GM21390 (cell line): ENCODE data around the gene MED15.
"Not testable (repeated sequence)": the region's sequence is repeated elsewhere in the genome, so short reads cannot be mapped to it uniquely, and the experiment has no call there.

Experiments used
- ATAC-seq: cut with Tn5 transposase; IDR thresholded peaks from one replicate; pipeline ENCODE4 v1.9.1; 2021; ENCODE audit not compliant: unreplicated experiment

The MED15 gene

DNA sequence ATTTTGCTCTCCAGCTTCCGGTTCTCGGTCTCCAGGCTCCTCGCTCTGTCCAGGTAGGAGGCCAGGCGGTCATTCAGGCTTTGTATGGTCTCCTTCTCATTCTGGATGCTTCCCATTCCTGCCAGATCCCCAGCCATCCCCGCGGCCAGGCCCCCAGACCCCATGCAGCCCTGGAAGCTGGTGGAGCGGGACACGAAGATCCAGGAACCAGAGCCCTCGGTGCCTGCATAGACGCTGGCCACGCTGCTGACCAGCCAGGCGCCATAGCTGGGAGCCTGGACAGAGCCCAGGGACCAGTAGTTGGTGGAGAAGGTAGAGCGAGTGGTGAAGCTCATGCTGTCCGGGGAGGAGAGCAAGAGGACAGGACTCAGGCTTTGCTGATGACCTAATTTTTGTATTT lies 23.6 kb upstream of the MED15 start:
- ATAC-seq: no peak

DNA sequence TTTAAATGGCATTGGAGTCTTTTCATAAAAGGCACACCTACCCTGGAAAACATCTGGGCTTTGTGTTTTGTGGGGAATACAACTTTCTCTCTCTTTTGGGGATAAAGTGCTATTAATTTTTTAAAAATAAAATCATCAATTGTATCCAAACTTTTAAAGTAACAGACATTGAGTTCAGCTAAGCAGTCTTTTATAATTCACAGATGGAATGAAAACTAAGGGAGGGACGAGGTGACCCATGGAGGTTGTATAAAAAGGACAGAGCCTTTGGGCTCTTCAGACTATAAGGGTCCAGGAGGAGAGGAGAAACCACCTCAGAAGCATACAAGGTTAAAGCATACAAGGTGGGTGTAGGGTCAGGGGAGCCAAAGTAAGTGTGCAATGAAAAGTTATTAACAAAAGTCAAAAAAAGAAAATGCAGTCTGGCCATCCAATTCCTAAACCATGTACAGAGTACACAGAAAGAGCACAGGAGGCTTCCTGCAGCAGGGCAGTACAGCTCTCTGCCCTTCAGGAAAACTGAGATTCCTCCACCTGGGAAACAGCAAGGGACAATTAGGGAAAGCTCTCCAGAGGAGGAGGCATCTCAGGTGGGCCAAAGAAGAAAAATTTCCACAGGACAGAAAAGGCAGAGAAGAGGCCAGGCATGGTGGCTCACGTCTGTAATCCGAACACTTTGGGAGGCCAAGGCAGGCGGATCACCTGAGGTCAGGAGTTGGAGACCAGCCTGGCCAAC lies 22.3 kb upstream of the MED15 start:
- ATAC-seq: no peak

DNA sequence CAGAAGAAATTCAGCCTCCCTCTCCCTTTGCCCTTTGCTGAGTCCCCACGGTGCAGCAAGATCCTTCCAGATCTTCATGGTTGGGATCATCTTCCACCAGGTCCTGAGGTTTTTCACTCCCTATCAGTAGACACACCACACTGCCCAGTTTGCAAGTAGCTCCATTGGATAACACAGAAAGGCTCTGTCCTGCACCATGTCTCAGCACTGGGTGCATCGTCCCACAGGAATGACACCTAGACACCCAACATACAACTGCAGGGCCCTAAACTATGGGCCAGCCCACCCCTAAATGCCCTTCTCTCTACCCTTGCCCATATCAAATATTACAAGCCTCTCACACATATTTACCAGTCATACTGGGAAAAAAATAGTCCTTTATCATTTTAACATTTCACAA lies 21.2 kb upstream of the MED15 start:
- no peak for ATAC-seq

DNA sequence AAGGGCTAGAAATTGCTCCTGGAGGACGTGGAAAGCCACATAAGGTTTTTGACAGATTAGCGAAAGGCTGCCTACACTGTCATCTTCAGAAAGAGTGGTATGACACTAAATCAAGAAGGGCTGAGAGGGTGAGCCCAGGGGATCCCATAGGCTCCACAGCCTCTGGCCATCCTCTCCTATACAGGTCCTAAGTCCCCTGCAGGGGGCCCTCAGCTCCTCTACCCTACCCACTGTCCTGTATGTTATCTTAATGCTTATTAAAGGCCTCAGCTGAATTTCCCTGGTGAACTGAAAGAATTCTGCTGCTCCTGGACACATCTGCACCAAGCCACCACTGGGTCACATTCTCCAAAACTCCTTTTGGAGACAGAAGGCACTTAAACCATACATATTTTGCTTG lies 19.7 kb upstream of the MED15 start:
- no peak for ATAC-seq

DNA sequence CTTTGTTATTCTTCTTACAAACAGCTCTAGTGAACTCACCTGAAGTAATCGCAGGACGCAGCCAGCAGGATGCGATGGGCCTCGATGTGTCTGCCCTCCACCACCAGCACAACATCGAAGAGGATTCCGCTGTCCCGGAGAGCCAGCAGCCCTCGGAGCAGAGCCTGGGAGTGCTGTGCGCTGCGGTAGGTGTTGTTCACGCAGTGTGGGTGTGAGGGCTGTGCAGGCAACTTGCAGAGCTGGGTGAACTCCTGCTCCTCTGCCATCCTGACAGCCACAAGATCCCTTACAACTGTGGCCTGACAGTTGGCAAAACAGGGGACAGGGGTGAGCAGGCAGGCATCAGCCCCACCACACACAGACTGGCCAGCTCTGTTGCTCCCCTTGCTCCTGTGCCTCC lies 18.5 kb upstream of the MED15 start:
- no peak for ATAC-seq

DNA sequence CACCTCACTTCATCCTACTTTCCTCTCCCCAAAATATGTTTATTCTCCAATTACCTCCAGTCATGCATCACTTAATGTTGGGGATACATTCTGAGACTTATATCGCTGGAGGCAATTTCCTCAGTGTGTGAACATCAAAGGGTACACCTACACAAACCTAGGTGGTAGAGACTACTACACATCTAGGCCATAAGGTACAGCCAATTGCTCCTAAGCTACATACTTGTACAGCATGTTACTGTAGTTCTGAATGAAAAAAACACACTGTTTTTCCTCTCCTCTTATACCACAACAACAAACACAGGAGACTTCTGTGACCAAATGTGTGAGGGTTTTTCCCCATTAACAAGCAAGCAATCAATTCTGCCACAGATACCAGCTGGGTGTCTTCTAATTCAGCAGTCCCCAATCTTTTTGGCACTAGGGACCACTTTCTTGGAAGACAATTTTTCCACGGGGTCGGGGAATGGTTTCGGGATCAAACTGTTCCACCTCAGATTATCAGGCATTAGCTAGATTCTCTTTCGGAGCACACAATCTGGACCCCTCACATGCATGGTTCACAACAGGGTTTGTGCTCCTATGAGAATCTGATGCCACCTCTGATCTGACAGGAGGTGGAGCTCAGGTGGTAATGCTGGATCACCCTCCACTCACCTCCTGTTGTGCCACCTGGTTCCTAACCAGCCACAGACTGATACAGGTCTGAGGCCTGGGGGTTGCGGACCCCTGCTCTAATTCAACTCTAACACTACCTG lies 17.0 kb upstream of the MED15 start:
- ATAC-seq: no peak

DNA sequence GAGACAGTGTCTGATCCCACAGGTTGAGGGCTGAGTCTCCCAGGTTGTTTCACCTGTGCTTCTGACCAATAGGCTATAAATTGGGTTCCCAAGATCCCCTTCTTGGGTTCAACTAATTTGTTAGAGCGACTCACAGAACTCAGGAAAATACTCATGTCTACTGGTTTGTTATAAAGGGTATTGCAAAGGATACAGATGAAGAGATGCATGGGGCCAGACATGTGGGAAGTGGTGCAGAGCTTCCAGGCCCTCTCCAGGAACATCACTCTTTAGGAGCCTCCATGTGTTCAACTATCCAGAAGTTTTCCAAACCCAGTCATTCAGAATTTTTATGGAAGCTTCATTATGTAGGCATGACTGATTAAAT lies 16.5 kb upstream of the MED15 start:
- no peak for ATAC-seq

DNA sequence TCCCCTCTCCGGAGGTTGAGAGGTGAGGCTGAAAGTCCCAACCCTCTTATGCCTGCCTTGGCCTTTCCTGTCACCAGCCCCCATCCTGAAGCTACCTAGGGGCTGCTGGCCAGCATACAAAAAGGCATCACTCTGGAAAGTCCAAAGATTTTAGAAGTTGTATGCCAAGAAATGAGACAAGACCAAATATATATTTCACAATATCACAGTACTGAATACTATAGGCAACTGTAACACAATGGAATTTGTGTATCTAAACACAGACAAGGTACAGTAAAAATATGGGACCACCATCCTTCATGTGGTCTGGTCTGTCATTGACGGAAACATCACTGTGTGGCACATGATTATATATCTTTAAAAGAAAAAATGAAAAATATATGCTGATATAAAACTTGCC lies 16.1 kb upstream of the MED15 start:
- no peak for ATAC-seq

DNA sequence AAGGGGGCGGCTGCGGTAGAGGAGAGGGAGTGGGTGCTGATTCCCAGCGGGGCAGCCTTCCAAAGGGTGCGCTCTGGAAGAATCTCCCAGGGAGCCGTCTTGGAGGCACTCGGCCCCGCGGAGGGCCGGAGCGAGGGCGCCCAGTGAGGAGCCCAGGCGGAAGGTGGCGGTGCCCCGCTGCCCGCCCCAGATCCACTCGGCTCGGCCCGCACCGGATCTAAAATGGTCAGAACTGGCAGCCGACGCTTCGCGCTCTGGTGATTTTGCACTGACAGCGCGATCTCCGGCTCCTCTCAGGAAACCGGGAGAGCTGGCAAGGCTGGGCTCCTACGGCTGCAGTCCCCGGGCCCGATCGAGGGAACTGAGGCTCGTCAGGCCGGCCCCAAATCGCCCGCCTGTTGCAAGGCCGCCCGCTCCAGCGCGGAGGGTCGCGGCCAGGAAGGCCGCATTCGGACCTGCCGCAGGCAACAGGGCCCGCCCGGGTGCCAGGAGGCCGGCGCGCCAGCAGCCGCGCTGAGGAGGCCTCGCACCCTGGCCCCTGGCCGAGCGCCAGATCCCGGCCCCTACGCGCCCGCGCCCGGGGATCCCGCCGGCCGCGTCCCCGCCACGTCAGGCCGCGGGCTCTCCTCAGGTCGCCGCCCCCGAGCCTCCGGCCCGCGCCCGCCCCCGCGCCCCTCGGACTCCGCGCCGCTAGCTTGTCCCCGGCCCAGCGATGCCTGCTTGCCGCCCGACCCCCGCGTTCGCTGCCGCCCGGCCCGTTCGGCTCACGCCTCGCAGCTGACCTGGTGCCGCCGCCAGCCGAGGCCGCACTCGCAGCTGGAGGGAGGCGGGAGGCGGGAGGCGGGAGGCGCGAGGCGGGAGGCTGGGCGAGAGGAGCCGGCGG lies 12.2 kb upstream of the MED15 start, which contains the start of gene KLHL22:
KLHL22 (minus strand) TSS at position 818 of the 883 bp plus-strand sequence. CDS start 6,584 bp downstream, outside the sequence.
- ATAC-seq: peak; percentile 37

DNA sequence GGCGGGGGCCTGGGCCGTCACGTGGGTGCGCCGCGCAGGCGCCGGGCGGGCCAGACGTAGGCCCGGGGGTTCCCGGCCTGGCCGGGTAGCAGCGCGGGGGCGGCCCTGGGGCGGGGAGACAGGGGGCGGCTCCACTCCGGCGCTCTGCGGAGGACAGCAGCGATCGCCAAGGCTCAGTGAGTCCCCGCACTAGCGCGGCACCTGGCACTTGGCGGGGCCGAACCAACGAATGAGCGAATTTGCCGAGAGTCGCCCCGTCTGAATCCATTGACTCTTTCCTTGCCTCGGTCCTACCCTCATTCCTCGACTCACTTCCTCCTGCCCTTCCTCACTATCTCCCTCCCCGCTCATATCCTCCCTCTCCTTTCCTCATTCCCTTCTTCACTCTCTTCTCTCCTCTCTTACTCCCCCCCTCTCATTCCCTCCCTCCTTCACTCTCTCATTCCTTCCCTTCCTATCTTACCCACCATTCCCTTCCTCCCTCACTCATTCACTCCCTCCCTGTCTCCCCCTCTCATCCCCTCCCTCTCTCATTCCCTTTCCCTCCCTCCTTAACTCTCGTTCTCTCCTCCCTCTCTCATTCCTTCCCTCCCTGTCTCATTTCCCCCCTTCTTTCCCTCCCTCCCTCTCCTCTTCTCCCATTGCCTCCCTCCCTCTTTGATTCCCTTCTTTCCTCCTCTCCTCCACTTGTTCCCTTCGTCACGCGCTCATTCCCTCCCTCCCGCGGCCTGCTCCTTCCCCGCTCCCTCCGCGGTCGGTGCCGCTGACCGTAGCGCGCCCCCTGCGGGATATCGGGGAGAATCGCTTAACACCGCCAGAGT lies 11.3 kb upstream of the MED15 start:
- peak; percentile 73 for ATAC-seq

DNA sequence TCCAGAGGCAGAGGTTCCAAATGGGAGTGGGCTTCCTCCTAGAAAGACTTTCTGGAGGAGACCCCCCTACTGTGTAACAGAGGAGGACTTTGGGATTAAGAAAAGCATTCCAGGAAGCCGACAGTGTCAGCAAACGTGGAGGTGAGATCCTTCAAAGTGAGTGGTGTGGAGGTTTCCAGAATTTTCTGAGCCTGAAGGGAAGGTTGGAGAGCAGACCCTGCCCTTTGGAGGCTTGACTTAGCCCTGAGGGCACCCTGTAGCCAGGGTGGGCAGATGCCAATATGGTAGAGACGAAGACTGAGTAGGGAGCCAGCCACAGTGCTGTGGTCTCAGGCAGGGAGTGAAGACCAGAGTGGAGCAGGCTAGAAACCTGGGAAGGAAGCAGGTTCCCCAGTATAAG lies 10.0 kb upstream of the MED15 start:
- no peak for ATAC-seq

DNA sequence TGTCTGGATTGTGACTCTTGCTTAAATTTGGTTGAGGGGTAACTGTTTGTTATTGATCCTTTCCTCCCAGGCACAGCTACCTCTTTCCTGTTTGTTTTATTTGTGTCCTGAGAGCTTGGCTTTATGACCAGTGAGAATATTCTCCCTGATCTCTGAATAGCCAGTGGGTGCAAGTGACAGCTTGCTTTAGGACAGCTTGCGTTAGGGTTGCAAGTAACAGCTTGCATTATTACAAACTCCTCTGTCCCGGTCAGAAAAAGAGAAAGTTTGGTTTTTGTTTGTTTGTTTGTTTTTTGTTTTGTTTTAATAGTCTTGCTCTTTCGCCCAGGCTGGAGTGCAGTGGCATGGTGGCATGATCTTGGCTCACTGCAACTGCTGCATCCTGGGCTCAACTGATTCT lies 8.5 kb upstream of the MED15 start:
- ATAC-seq: no peak

DNA sequence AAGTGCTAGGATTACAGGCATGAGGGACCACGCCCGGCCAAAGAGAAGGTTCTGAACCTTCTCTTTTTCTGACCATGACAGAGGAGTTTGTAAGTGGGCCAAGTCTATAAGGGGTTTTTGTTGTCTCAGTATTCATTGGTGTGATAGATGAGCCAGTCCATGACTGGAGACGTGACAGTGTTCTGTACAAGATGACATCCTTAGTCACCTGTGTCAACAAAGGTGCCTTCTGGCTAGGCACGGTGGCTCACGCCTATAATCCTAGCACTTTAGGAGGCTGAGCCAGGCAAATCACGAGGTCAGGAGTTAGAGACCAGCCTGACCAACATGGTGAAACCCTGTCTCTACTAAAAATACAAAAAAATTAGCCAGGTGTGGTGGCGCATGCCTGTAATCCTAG lies 7.6 kb upstream of the MED15 start:
- ATAC-seq: no peak

DNA sequence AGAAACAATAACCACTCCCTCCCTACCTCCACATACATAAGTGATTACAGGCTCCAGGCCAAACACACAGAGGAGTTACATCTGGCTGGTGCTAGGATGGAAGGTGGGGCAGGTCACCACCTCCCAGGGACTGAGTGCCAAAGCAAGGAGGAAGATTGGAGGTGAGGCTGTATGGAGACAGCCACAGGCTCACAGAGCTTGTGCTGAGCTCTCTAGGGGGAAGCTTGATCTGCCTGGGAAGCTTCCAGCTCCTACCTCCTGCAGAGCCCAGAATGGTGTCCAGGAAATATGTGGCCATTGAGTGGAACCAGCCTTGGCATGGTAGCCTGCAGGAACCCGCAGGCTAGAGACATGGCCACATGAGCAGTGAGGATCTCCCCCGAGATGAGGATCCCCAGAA lies 3.6 kb upstream of the MED15 start:
- no peak for ATAC-seq

DNA sequence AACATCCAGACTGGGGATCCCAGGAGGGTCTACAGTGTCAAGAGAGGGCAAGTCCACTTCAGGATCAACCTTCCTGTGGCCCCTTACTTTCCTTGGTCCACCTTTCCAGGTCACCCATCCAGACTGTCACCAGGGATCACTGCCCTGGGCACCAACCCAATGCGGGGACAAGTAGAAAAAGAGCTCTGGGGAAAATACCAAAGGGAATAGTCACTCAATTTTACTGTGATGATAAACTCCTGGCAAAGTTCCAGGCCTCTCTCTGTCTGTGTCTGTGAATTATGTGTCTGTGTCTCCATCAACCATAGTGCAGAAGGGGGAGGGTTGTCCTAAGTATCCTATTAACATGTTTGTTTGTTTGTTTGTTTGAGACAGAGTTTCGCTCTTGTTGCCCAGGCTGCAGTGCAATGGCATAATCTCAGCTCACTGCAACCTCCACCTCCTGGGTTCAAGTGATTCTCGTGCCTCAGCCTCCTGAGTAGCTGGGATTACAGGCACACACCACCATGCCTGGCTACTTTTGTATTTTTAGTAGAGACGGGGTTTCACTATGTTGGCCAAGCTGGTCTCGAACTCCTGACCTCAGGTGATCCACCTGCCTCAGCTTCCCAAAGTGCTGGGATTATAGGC lies 3.0 kb upstream of the MED15 start:
- ATAC-seq: not testable (repeated sequence)

DNA sequence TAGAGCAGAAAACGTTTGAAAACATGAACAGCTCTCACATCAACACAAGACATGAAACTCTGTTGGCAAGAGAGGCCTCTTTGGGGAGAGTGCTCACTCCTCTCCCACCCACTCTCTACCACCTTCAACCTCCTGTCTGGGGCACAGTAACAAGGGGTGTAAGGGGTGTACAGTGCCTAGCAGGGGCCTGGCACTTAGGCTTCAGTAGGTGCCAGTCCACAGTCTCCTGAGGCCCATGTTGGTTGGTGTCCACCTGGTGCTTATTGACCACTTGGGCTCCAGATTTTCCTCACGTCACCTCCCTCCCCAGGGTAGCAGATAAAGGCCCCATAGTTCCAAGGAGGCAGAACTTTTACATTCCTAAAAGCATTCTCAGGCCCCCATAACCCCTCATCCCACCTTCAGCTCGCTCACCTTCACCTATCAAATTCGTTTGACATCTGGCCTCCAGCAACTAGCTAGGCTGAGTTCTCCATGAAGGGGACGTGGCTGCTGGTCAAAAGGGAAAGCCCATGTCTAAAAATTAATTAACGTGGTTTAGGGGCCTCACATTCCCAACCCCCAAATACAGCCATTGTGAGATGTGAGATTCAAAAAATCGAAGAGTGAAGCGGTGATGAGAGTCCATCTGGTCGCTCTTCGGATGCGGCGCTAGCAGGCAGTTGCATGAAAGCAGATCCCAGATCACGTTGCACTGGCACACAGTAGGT lies 712 bp upstream of the MED15 start:
- no peak for ATAC-seq

DNA sequence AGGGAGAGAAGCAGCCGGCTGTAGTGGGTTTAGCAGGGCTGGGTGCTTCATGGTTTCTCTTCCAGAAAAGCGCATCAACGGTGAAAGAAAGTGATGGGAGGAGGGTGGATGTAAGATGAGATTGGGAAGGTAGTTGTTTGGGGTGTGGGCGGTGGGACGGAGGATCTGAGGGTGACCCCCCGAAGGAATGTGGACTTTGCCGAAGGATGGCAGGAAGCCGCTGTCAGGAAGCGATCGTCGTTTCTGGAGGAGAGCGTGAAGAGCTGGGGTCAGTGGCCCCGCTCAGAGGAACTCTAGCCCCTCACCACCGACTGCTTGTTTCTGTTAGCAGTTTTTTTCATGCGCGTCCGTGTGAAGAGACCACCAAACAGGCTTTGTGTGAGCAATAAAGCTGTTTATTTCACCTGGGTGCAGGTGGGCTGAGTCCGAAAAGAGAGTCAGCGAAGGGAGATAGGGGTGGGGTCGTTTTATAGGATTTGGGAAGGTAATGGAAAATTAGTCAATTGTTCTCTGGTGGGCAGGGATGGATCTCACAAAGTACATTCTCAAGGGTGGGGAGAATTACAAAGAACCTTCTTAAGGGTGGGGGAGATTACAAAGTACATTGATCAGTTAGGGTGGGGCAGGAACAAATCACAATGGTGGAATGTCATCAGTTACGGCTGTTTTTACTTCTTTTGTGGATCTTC lies 801 bp downstream of the MED15 start:
- not testable (repeated sequence) for ATAC-seq

DNA sequence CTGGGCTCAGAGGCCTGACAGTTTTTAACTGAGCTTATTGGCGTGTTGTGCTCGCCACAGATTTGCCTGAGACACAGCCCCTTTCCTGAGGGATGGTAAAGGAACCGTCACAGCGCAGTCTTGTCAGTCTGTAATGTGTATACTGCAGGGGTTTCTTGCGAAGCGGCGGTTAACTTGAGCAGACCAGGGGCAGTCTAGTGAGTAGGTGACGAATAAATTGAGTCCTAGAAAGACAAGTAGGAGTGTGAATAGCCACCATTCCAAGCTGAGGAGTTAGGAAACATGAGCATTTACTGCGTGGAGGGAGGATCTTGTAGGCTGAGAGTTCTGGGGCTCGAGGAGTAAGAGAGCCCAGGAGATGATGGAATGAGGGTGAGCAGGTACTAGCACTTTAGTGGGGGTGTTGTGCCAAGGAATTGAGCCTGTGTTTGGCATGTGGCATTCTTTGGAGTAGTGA lies 1.4 kb downstream of the MED15 start:
- no peak for ATAC-seq
